Subcutaneous adipose tissue (tissue), 4 donors: ENCODE results near the gene S100A1. TPM values are rescaled to one million over a fixed set of nuclear protein-coding genes. Genes with fewer than 3 reads are reported as not detected.

ENCODE experiments used
- total RNA-seq, 4 donors: library from RNA; depleted of rRNA; stranded (reverse); fragments of >200 nt; gene quantifications; one replicate each; pipeline ENCODE4 v1.1.0, GENCODE V29; 2016
- TF ChIP-seq, protein P1 (sequence below): fragments of 450-650 bp; IDR thresholded peaks from one replicate; pipeline ENCODE4 v1.5.1; 2016; ENCODE audit warnings: low read depth, mild to moderate bottlenecking, control low read depth, antibody characterized with exemption, moderate library complexity

The S100A1 gene
- total RNA-seq, 4 donors from 2014 or later: 0.66 to 132 (median 17.2) TPM

DNA sequence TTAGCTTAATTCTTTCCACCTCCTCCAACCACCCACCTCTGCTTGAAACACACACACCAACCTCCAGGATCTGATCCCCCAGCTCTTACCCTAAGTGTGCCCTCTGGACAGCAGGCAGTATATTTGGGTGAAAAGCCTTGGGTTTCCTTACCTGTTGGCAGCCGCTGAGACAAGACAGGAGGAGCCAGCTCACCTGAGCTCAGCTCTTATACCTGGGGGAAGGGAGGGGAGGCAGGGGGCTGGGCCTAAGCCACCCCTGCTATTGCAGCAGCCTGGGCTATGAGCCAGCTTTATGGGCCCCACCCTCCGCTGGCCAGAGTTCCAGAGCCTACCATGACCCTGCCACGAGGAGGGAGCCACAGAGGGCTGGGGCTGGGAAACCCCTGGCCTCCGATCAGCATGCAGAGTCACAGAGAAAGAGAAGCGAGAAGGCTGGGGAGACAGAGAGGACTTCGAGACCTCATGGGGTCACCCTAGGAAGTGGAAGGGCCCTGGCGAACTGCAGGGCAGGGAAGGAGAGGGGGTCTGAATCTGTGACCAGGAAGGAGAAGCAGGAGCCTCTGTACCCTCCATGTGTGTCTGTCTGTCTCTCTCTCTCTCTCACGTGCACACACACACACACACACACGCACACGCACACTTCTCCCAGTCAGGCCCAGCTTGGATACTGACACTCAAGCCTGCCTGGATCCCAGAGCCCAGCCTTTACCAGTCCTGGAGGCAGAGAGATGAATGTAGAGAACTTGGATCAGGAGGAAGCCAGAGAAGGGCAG, 11.9 kb upstream of the S100A1 start, which contains the start of gene S100A14:
Gene S100A14 (minus strand): TSS at position 182 of the 773 bp plus-strand sequence. CDS start 467 bp downstream, outside the sequence.
- TF ChIP-seq, protein P1, sequence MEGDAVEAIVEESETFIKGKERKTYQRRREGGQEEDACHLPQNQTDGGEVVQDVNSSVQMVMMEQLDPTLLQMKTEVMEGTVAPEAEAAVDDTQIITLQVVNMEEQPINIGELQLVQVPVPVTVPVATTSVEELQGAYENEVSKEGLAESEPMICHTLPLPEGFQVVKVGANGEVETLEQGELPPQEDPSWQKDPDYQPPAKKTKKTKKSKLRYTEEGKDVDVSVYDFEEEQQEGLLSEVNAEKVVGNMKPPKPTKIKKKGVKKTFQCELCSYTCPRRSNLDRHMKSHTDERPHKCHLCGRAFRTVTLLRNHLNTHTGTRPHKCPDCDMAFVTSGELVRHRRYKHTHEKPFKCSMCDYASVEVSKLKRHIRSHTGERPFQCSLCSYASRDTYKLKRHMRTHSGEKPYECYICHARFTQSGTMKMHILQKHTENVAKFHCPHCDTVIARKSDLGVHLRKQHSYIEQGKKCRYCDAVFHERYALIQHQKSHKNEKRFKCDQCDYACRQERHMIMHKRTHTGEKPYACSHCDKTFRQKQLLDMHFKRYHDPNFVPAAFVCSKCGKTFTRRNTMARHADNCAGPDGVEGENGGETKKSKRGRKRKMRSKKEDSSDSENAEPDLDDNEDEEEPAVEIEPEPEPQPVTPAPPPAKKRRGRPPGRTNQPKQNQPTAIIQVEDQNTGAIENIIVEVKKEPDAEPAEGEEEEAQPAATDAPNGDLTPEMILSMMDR: no peak

DNA sequence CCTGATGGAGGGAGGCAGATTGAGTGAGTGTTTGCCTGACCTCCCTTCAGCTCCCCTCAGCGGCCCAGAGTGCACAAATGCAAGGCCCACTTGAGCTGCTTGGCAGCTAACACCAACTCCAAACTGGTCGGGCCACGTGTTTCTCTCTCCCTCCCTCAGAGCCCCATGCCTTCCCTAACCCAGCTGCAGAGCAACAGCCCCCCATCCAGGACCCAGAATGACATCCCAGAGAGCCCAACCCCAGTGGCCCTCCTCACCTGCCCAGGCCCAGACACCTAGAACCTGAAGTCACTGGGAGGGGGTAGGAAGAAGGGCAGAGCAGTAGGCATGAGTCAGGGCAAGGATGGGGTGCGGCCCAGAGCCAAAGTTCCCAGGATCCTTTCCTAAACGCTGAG, 11.3 kb upstream of the S100A1 start:
- TF ChIP-seq, protein P1: no peak

DNA sequence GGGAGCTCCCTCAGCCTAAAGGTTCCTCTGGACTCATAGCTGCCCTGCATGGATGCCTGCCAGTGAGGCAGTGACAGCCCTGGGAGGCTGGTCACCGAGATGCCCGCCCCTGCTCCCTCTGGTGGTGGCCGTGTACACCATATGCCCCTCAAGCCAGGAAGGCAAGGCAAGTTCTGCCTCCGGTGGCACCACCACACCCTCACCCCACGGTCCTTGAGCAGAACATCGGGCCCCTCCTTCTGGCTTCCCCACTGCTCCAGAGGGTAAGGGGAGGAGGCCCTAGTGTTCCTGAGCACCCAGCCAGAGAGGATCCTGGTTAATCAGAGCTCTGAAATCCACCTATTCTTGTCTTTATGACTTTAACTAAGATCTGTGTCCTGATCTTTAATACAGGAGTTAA, 10.6 kb upstream of the S100A1 start:
- TF ChIP-seq, protein P1: no peak

DNA sequence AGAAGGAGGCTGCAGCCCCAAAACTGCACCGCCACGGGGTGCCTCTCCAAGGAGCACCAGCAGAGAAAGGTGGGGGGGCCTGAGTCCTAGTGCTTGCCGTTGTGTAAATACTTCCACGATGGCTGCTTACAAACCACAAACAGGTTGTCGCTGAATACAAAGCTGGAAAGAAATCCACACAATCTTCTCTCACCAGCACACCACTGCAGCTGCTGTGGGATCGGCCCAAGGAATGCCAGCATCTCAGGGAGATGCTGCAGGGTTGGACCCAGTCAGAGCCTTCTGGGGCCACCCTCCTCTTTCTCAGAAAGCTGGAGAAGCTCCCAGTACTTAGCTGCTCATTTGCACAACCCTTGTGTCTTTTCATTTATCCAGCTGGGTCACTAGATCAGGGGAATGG, 9.1 kb upstream of the S100A1 start:
- TF ChIP-seq, protein P1: no peak

DNA sequence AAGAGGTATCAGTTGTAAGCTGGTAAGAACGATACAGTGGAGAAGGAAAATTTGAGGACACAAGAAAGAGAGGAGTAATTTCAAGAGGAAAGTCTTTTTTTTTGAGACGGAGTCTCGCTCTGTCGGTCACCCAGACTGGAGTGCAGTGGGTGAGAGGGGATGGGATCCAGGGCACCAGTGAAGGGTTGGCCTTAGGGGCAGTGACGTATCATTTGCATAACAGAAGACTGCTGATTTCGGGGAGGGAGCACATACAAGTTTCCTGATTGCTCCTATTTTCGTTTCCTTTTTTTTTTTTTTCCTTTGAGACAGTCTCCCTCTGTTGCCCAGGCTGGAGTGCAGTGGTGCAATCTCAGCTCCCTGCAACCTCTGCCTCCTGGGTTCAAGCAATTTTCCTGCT, 5.1 kb upstream of the S100A1 start:
- TF ChIP-seq, protein P1: no peak

DNA sequence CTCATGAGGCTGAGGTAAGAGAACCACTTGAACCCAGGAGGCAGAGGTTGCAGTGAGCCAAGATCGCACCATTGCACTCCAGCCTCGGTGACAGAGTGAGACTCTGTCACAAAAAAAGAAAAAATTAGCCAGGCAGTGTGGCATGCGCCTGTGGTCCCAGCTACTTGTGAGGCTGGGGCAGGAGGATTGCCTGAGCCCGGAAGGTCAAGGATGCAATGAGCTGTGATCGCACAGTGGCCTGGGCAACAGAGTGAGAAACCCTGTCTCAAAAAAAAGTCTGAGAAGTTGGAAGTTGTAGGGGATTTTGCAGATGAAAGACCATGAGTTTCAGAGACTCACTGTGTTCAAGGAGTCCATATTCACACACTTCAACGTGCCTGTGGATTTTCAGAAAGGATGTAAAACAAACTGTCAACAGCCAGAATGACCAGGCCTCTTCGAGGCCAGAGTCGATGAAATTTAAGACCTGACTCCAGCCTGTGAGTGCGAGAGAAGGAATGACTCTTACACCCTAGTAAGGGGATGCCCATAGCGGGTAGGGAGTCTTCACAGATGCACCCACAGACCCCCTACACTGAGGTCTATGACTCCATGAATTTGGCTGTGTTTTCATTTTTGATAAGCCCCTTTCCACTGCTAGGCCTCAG, 3.1 kb upstream of the S100A1 start:
- TF ChIP-seq, protein P1: no peak

DNA sequence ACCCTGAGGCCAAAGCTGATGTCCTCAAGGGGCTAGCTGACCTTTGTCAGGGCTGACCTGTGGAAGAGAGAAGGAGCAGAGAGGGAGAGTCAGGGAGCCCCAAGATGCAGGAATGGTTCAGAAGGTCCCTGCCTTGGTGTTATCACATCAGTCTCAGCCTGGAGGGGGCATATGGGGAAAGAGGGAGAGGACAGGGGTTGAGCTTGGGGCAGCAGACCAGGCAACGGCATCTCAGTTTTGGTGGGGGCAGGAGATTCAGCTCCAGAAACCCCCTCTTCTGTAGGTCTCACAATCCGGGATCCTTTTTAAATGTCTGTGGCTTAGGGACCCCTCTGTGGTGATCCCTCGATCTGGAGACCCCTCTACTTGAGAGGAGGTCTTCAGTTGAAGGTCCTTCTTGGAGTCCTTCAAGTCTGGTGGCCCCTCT, 1.7 kb upstream of the S100A1 start:
- TF ChIP-seq, protein P1: no peak
